ENCODE measurements around the gene ANKRD12.

GRCh38 chr18:9281780-9282179 is 145.2 kb downstream of the ANKRD12 start:
- no peak for TF ChIP-seq CTCF (conservative IDR thresholded peaks at IDR 0.05; ENCODE audit: low read depth, low read length)
- no peak for TF ChIP-seq EZH2 (IDR thresholded peaks at IDR 0.05; ENCODE audit: low read length, unreplicated experiment)
